Globus pallidus (tissue), 1 donor: ENCODE measurements around the gene OSCP1.

Experiments
- DNase-seq: peaks from one replicate; pipeline ENCODE4 v3.0.0-alpha.2; 2015; ENCODE audit warnings: low spot score

OSCP1 gene

GRCh38 chr1:36446746-36447145 lies 3.5 kb downstream of the OSCP1 start:
- no peak for DNase-seq

DNA sequence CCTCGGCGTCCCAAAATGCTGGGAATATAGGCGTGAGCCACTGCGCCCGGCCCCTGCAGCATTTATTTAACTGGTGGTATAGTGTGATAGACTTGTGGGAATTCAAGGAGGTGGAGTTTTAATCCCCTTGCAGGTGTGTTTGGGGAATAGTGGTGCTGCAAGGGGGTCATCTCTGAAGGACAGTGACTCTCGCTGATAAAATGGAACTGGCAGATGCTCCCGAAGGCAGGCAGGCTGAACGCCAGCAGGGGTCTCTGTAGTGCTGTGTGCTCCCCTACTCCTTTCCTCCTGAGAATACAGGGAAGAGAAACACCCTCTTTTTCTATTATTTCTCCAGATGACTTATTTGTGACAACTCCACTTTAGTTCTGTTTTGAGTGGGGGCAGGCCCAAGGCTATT lies 4.0 kb downstream of the OSCP1 start:
- DNase-seq = no peak

DNA sequence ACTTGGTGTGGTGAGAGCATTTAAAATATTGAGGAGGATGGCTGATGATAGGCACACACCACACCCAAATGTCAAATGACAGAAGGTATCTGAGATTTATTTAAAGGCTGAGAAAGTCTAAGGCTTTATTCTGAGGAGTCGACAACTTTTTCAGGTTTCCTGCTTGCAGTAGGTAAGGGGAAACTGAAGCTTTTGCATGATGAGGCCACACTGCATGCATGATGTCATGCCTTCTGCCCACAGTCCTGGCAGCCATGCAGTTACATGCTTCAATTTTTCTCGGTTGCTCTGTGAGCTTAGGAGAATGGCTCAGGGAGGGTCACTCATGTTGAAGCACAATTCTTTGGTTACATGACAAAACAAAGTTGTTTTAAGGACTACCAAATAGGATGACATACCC lies 7.0 kb downstream of the OSCP1 start:
- no peak for DNase-seq

GRCh38 chr1:36442337-36442736 lies 7.9 kb downstream of the OSCP1 start:
- DNase-seq = no peak

GRCh38 chr1:36440646-36441045 lies 9.6 kb downstream of the OSCP1 start:
- DNase-seq = no peak

DNA sequence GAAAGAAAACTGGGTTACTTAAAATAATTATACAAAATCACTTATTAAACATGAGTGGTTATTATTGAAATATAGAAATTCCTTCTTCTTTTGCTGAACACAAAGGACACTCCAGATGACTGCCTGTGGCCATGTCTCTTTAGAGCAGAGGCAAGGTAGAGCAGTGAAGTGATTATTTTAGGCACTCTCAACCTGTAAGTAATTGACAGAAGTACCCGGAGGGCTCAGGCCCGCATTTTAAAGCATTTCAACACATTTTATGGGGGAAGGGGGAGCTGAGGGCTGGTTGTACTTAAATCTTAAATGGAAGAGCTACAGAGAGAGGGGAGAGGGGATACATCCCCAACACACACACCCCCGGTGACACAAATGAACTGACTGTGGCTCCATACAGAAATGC lies 10.2 kb downstream of the OSCP1 start:
- no peak for DNase-seq

DNA sequence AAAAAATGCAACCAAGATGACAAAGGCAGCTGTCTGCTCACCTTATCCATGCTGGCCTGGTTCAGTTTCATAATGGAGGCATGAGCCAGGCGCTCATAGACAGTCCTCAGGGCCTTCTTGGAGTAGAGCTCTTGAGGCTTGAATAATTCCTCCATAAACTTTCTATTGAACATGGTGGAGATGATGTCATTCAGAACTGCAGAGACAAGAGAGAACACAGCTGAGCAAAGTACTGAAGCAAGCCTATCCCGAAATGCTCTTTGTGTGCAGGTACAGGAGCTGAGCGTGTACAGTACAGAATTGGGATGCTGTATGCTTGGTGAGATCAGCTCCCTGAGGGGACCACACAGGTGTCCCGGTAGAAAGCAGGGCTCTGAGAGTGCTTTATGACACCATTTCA lies 11.5 kb downstream of the OSCP1 start:
- DNase-seq = no peak

GRCh38 chr1:36436821-36437220 lies 13.4 kb downstream of the OSCP1 start:
- DNase-seq = no peak

DNA sequence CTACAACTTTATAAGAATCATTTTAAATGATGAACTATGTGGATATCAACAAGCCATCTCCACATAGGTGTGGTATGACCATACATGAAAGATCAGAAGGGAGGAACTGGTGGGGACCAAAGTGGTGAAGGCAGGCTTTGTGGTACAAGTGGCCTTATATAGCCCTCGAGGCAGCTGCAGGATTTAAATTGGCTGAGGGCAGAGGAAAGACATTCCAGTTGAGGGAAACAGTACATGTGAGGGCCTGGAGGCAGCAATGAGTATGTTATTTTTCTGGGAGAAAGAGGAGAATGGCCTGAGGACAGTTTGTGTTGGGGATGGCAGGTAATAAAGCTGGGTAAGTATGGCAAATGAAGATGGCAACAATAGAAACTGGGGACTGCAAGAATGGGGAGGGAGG lies 17.1 kb downstream of the OSCP1 start:
- no peak for DNase-seq

- no peak for DNase-seq
These were observed 17.6 kb downstream of the OSCP1 start for GRCh38 chr1:36432616-36433015.

DNA sequence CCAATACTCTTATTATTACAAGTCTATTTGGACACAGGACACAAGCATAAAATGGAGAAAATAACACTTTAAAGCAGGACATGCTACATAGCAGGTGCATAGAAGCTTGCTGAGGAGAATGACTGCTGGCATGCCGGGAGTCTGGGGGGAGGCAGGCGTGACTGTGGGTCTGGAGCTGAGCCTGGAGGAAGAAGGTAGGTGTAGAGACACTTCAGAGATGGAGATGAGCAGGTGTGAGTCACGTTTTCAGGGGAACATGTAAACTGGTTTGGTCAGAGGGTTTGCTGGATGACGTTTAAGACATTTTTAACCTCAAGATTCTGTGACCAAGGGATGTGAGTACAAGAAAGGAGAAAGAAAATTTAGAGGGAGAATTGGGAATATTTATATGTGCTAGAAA lies 24.5 kb downstream of the OSCP1 start:
- no peak for DNase-seq

- no peak for DNase-seq
These were observed 28.6 kb downstream of the OSCP1 start for GRCh38 chr1:36421649-36422048.

DNA sequence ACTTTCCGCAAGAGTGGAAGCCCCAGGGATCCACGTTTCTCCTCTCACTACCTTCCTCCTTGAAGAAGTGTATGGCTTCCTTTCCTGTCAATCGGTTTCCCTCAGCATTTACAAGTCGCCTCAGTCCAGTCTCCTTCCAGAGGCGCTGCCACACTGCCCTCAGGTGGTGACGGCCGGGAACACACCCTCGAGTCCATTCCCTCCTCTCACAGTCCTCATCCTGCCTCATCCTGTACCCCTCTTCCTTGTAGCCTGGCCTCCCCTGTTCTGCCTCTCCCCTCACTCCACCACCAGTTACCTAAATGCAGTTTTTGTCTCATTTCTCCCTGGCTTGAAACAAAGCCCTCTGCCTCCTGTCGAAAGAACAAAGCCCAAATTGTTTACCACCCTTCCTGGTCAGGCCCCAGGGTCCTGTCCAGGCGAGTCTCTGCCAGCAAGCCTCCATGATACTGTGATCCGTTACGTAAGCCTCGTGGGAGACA lies 29.4 kb downstream of the OSCP1 start:
- peak; percentile 75 for DNase-seq

DNA sequence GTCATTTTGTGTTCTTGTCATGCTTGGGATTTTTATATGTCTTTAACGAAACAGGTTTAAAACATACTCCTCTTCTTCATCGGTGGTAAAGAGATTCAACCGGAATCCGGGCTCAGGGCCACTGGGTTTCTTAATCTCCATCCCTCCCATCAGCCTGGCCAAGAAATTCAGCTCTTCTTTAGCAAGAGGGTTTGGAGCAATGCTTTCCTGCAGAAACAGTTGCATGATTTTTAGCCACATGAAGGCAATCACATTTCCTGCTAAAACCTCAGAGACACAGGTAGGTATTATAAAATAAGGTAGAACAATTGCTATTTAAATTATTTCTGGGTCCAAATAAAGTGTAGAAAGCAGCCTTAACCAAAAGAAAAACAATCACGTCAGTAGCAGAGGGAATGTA lies 29.8 kb downstream of the OSCP1 start:
- DNase-seq = no peak

GRCh38 chr1:36419569-36419968 lies 30.7 kb downstream of the OSCP1 start:
- DNase-seq = no peak

DNA sequence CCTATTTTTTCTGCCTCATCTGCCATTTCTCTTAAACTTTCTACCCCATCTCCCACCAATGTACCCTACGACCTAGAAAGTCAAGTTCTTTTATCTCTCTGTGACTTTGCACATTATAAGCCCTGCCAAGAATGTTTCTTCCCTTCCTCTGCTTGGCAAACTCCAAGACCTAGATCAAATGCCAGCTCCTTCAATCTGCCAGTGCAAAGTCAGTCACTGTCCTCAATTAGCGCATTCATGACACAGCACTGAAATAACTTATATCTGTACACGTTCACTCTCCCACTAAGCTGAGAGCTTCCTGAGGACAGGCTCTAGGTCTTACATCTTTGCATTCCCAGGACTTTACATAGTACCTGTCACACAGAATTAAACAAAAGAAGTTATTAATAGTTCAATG lies 31.1 kb downstream of the OSCP1 start:
- no peak for DNase-seq

DNA sequence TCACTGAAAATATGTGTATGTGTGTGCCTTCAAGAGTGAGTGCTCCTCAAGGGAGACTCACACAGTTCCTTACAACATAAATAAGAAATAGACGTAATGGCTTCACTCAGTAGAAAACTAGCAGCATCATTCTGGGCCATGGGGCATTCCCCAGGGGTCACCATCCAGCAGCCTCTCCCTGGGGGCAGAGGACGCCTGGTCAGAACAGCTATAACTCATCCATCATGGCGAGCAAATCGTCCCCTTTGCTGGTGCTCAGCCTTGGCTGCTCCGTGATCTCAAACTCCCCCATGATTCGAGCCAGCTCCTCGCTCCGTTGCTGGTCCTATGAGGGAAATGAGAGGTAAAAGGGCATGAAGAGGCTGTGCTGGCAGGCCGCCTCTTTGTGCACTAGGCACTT lies 32.3 kb downstream of the OSCP1 start:
- DNase-seq = no peak

DNA sequence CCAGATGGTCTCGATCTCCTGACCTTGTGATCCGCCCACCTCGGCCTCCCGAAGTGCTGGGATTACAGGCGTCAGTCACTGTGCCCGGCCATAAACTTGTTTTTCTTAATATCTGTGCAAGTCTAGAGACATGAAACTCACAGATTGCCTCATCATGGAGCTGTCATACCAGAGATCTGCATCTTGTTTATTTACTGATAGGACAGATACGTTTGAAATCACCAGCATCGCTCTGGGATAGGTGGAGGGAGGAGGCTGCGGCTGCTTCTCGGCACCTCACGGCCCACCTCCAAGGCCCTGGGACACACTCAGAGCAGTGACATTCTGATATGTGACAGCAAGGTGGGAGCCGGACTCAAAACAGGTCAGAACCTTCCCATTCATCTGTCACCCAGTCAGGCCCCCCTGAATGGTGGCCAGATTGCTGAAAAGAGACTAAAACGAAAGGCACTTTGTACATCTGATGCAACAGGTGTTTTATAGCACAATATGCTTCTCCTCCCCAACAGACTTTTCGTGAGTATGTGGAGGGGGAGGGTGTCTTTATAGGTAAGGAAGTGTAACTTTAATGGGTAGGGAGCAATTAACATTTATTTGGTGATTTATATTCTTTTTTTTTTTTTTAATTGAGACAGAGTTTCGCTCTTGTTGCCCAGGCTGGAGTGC lies 34.5 kb downstream of the OSCP1 start:
- no peak for DNase-seq

DNA sequence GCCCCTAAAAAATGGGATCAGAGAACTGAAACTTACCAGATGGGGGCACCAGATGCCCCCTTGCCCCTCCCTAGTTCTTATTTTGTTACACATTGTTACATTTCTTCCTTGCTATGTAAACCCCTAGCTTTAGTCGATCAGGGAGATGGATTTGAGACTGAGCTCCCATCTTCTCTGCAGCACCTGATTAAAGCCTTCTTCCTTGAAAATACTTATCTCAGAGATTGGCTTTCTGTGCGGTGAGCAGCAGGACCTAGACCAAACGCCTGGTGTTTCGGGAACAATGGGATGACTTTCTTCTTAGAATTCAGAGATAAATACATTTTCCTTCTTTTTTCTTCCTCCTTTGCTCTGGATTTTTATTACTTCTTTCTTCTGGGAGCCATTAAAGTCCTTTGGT lies 35.9 kb downstream of the OSCP1 start:
- no peak for DNase-seq

- no peak for DNase-seq
These were observed 38.3 kb downstream of the OSCP1 start for GRCh38 chr1:36411674-36412648.

- no peak for DNase-seq
These were observed 41.8 kb downstream of the OSCP1 start for GRCh38 chr1:36408479-36408878.

- no peak for DNase-seq
These were observed 43.8 kb downstream of the OSCP1 start for GRCh38 chr1:36406440-36406839.

DNA sequence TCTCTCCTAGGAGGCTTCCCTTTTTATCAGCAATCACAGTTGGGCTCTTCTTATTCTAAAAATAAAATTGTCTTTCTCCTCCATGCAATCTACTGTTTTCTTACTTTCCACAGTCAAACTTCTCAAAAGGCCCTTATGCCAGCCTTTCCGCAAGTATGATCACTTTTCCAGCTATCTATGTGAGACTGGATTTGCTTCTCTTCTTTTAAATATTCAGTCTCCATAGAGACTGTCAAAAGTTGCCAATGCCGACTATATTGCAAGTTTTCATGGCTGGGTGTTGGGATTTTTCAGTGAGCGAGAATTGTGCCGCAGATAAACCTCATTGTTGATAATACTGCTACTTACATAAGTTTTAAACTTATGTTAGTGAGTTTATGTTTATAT lies 47.8 kb downstream of the OSCP1 start:
- no peak for DNase-seq
